Fibroblast of skin of left quadriceps (primary cell): ENCODE results near the gene ZFP36L2.

ENCODE experiments used
- DNase-seq, 2 experiments: peaks; one replicate each; pipeline ENCODE4 v3.0.0-alpha.2; 2013; ENCODE audit warnings: low read depth in 2 of 2

The ZFP36L2 gene

GRCh38 chr2:43224131-43224570 lies 2.3 kb downstream of the ZFP36L2 start:
- DNase-seq = peak; percentile 62

- peak in 1 of 2 experiments; percentile 28 for DNase-seq
Observed at GRCh38 chr2:43223521-43224001, 2.8 kb downstream of the ZFP36L2 start.

- DNase-seq = no peak
Observed at GRCh38 chr2:43222475-43223309, 3.7 kb downstream of the ZFP36L2 start.

- DNase-seq = peak; percentile 90 to 91
Observed at GRCh38 chr2:43221763-43222474, 4.5 kb downstream of the ZFP36L2 start.

GRCh38 chr2:43221124-43221762 lies 5.2 kb downstream of the ZFP36L2 start:
- peak; percentile 94 to 95 for DNase-seq

GRCh38 chr2:43220760-43221123 lies 5.7 kb downstream of the ZFP36L2 start:
- DNase-seq = no peak

DNA sequence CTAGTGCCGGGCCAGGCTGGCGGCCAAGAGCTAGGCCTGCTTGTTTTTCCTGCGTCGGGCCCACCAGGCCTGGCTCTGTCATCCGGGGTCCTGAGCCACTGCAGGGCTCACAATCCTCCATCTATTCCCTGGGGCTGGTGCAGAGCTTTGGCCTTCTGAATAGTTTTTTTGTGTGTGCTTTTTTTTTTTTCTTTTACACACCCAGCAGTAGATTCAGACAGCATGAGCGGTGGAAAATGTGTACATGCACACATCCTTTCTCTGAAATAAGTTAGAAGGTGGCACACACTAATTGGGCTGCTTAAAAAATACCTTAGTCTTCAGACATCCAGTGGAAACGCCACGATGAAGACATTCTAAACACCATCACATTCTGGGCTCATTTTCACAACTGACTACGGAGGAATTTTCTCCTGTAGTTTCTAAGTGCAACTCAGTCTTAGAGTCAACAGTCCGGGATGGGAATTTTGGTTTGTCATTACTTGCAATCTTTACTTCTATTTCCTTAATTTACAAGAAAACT lies 6.1 kb downstream of the ZFP36L2 start:
- no peak for DNase-seq

GRCh38 chr2:43219383-43220228 lies 6.8 kb downstream of the ZFP36L2 start:
- DNase-seq = peak in 1 of 2 experiments; percentile 42

- DNase-seq = no peak
Observed at GRCh38 chr2:43218702-43219382, 7.6 kb downstream of the ZFP36L2 start.

GRCh38 chr2:43218155-43218701 lies 8.2 kb downstream of the ZFP36L2 start:
- peak in 1 of 2 experiments; percentile 10 for DNase-seq

DNA sequence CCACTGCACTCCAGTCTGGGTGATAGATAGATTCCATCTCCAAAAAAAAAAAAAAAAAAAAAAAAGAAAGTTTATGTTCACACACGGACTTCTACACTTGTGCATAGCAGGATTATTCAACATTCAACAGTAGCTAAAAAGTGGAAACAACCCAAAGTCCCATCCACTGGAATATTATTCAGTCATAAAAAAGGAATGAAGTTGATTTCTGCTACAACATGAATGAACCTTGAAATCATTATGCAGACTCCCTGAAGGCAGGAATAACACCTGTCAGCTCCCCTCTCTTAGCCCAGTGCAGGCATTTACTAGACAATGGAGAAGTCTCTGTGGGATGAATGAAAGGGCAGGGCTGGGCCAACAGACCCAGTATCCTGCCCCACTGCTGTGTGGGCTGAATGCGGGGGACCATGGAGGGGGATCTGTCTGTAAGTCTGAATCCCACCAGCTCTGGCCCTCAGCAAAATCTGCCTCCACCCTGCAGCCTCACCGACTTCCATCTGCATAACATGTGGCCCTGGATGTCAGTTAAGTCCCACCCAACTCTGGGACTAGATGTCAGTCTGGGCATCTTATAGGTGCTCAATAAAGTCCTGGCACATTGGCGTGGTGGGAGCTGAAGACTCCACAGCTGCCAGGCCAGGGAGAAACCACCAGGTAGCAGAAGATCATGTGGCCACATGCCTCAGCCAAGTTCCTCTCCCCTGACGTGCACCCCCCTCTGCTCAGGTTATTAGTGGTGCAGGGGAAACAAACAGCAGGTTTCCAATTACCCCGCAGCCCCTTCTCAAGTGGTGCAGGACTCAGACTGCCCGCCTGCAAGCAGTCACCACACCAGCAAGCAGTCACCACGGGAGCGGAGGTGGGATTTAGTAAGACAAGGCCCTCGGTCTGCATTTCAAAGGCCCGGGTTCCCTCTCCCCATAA lies 8.9 kb downstream of the ZFP36L2 start:
- no peak for DNase-seq

DNA sequence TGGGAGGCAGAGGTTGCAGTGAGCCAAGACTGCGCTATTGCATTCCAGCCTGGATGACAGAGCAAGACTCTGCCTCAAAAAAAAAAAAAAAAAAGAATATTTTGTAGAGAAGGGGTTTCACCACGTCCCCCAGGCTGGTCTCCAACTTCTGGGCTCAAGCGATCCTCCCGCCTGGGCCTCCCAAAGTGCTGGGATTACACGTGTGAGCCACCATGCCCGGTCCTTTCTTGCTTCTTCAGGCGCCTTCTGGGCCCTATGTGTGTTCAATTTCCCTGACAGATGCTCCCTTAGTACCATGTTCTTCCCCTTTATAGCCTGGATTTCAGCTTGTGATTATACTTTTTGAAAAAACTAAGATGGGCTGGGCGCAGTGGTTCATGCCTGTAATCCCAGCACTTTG lies 9.8 kb downstream of the ZFP36L2 start:
- DNase-seq = no peak

- no peak for DNase-seq
Observed at GRCh38 chr2:43215673-43216255, 10.6 kb downstream of the ZFP36L2 start.

DNA sequence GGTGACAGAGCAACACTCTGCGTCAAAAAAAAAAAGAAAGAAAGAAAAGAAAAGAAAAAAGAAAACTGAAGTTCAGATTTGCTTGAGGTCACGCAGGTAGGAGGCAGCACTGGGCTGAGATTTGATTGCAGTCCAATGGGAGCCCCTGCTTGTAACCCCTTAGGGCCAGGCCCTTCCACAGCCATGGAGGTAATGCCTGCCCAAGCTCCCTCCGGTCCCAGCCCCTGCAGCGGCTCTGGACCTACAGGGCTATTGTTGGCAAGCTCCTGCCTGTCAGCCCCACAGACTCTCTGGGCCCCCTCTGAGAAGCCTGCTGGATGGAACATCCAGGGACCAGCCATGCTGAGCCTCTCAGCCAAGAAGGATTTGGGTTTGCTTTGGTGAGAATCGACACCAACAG lies 12.2 kb downstream of the ZFP36L2 start:
- DNase-seq = no peak

GRCh38 chr2:43212931-43213330 lies 13.5 kb downstream of the ZFP36L2 start:
- DNase-seq = no peak

GRCh38 chr2:43212216-43212835 lies 14.1 kb downstream of the ZFP36L2 start:
- no peak for DNase-seq

GRCh38 chr2:43210467-43211303 lies 15.7 kb downstream of the ZFP36L2 start:
- peak; percentile 80 to 82 for DNase-seq

GRCh38 chr2:43210125-43210466 lies 16.3 kb downstream of the ZFP36L2 start:
- DNase-seq = no peak
